22Rv1 (cell line): ENCODE measurements around the gene B9D1.

Experiments
- CTCF ChIP-seq: fragments of 450-650 bp; IDR thresholded peaks from 2 replicates; pipeline ENCODE4 v1.5.1; 2017; ENCODE audit warnings: mild to moderate bottlenecking
- ZFX ChIP-seq: fragments of 450-650 bp; IDR thresholded peaks from 2 replicates; pipeline ENCODE4 v1.6.1; 2017; ENCODE audit warnings: antibody characterized with exemption, borderline replicate concordance

- TF ChIP-seq CTCF (no peak), ZFX (no peak)
Observed at GRCh38 chr17:19320876-19321275, 41.6 kb downstream of the B9D1 start.
